Brain microvascular endothelial cell (primary cell): ENCODE data around the gene QSOX1.

ENCODE experiments used
- DNase-seq: peaks from one replicate; pipeline ENCODE4 v3.0.0-alpha.2; 2020
- H3K27ac ChIP-seq: fragments of 250-450 bp; sonication (Bioruptor Pico); 2 replicates; pipeline ENCODE4 v1.5.1; 2020; ENCODE audit warnings: mild to moderate bottlenecking, moderate library complexity
- H3K27me3 ChIP-seq: fragments of 250-450 bp; sonication (Bioruptor Pico); replicated peaks from 2 replicates; pipeline ENCODE4 v1.5.1; 2020; ENCODE audit warnings: mild to moderate bottlenecking
- H3K36me3 ChIP-seq: fragments of 250-450 bp; sonication (Bioruptor Pico); replicated peaks from 2 replicates; pipeline ENCODE4 v1.5.1; 2020; ENCODE audit warnings: mild to moderate bottlenecking
- H3K4me3 ChIP-seq: 2 replicates; pipeline ENCODE4 v1.5.1; 2011; ENCODE audit warnings: low read depth, mild to moderate bottlenecking, control low read depth, low read length, moderate library complexity
- in situ Hi-C: cut with HindIII; loops from 2 replicates; pipeline ENCODE4 v1.10.0; 2017; ENCODE audit warnings: low sequenced_read_pairs, low pct_ligation_motif_present
- TF ChIP-seq, protein P1 (sequence below): IDR thresholded peaks from 2 replicates; pipeline ENCODE4 v1.5.1; 2011; ENCODE audit warnings: low read depth, mild to moderate bottlenecking, moderate library complexity, low read length, control low read depth, inconsistent platforms; ENCODE audit errors: missing control alignments

QSOX1 gene

GRCh38 chr1:180179162-180179957 lies 24.7 kb downstream of the QSOX1 start:
- DNase-seq = no peak
- in situ Hi-C loops = loop anchor here (25.0 kb wide), 1 partner anchor 317 kb away; no protein-coding TSS in a partner anchor
- H3K36me3 ChIP-seq = peaks cover 39% of the 10 kb centered on the region
- H3K27me3 ChIP-seq = no peaks in the 10 kb centered on the region
- H3K27ac ChIP-seq = no peak overlapping the region
- no peak overlapping the region for H3K4me3 ChIP-seq
- TF ChIP-seq, protein P1, sequence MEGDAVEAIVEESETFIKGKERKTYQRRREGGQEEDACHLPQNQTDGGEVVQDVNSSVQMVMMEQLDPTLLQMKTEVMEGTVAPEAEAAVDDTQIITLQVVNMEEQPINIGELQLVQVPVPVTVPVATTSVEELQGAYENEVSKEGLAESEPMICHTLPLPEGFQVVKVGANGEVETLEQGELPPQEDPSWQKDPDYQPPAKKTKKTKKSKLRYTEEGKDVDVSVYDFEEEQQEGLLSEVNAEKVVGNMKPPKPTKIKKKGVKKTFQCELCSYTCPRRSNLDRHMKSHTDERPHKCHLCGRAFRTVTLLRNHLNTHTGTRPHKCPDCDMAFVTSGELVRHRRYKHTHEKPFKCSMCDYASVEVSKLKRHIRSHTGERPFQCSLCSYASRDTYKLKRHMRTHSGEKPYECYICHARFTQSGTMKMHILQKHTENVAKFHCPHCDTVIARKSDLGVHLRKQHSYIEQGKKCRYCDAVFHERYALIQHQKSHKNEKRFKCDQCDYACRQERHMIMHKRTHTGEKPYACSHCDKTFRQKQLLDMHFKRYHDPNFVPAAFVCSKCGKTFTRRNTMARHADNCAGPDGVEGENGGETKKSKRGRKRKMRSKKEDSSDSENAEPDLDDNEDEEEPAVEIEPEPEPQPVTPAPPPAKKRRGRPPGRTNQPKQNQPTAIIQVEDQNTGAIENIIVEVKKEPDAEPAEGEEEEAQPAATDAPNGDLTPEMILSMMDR = no peak

DNA sequence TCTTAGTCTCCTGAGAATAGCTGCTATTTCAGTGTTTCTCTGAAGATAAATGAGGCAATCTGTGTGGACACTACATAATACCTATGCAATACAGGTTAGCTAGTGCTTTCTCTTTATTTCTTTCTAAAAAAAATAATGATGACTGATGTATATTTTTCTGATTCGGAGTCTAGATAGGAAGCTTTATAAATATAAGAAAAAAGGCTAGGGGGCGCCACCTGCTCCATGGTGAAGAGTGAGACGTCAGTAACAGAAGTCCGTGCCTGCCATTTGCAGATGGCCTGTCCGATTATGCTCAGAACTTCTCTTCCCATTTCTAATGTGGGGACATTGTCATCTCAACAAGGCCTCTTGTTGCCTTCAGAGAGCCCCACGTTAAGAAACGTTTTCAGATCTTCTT lies 26.4 kb downstream of the QSOX1 start:
- TF ChIP-seq, protein P1 = peak; percentile 60
- peaks cover 50% of the 10 kb centered on the region for H3K36me3 ChIP-seq
- H3K27ac ChIP-seq = no peak overlapping the region
- no peak overlapping the region for H3K4me3 ChIP-seq
- in situ Hi-C loops = loop anchor here (25.0 kb wide), 1 partner anchor 319 kb away; no protein-coding TSS in a partner anchor
- DNase-seq = peak; percentile 37
- H3K27me3 ChIP-seq = no peaks in the 10 kb centered on the region

DNA sequence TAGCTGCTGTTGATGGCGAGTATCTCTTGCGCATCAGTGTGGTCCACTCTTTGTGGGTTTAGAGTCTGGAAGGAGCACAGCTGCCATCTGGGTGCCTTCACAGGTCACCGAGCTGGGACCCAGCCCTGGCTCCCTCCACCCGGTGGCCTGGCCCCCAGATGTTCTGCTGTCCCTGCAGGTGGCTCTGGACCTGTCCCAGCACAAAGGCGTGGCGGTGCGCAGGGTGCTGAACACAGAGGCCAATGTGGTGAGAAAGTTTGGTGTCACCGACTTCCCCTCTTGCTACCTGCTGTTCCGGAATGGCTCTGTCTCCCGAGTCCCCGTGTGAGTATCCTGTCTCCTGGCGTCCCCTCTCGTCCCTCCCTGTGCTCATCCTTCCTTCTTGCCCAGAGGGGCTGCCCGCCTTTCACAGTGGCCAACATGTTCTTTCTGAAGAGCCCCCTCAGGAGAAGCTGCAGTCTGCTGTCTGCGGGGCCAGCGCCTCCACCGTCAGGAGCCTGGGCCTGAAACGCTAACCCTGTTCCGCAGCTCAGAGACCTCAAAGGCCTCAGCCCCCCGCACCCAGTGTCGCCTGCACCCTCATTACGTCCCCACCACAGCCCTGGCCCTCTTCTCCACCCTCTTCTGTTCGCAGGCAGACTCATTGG lies 27.4 kb downstream of the QSOX1 start:
- in situ Hi-C loops = loop anchor here (25.0 kb wide), 1 partner anchor 320 kb away; no protein-coding TSS in a partner anchor

GRCh38 chr1:180182643-180183311 lies 28.1 kb downstream of the QSOX1 start:
- Histone ChIP-seq H3K27ac (no peak overlapping the region), H3K4me3 (no peak overlapping the region), H3K36me3 (peaks cover 60% of the 10 kb centered on the region), H3K27me3 (no peaks in the 10 kb centered on the region)
- no peak for DNase-seq
- in situ Hi-C loops = loop anchor here (25.0 kb wide), 1 partner anchor 320 kb away; no protein-coding TSS in a partner anchor
- TF ChIP-seq, protein P1 = no peak

More for the DNA sequence above, 27.4 kb downstream of the QSOX1 start:
- no peaks in the 10 kb centered on the region for H3K27me3 ChIP-seq
- no peak overlapping the region for H3K4me3 ChIP-seq
- TF ChIP-seq, protein P1 = no peak
- no peak for DNase-seq
- peaks cover 60% of the 10 kb centered on the region for H3K36me3 ChIP-seq
- H3K27ac ChIP-seq = no peak overlapping the region

- H3K4me3 ChIP-seq = no peak overlapping the region
- in situ Hi-C loops = loop anchor here (25.0 kb wide), 1 partner anchor 321 kb away; no protein-coding TSS in a partner anchor
- TF ChIP-seq, protein P1 = no peak
- H3K27ac ChIP-seq = no peak overlapping the region
- H3K36me3 ChIP-seq = peaks cover 60% of the 10 kb centered on the region
- H3K27me3 ChIP-seq = no peaks in the 10 kb centered on the region
- DNase-seq = no peak
These were observed 28.8 kb downstream of the QSOX1 start for GRCh38 chr1:180183426-180183825.
